DND-41 (cell line): ENCODE results near the gene TRAF1.

Source experiments
- ATAC-seq: fragments of 200-7000 bp; cut with Tn5 transposase; 3 replicates; pipeline ENCODE4 v1.9.1; 2021; ENCODE audit warnings: low read depth; ENCODE audit not compliant: insufficient read depth
- DNase-seq: peaks from one replicate; pipeline ENCODE4 v3.0.0-alpha.2; 2020
- H2AFZ ChIP-seq: 2 replicates; pipeline ENCODE4 v1.6.0; 2012; ENCODE audit warnings: low read depth, low read length
- H3K27ac ChIP-seq: 2 replicates; pipeline ENCODE4 v1.5.1; 2012; ENCODE audit warnings: low read length, inconsistent platforms
- H3K27me3 ChIP-seq: fragments of 200-600 bp; sonication (generic); 2 replicates; pipeline ENCODE4 v1.6.0; 2012; ENCODE audit warnings: low read length, mild to moderate bottlenecking, inconsistent platforms; ENCODE audit not compliant: insufficient read depth, poor library complexity
- H3K36me3 ChIP-seq: 2 replicates; pipeline ENCODE4 v1.5.1; 2012; ENCODE audit warnings: low read length, inconsistent platforms; ENCODE audit not compliant: insufficient read depth
- H3K4me1 ChIP-seq: 2 replicates; pipeline ENCODE4 v1.5.1; 2012; ENCODE audit warnings: mild to moderate bottlenecking, low read length; ENCODE audit not compliant: insufficient read depth
- H3K4me2 ChIP-seq: 2 replicates; pipeline ENCODE4 v1.6.0; 2012; ENCODE audit warnings: mild to moderate bottlenecking, moderate library complexity, low read length, inconsistent platforms; ENCODE audit not compliant: insufficient read depth
- H3K4me3 ChIP-seq, 2 experiments: fragments of 200-600 bp in 1 of 2; shearing (Covaris generic) in 1 of 2; 2 replicates each; pipeline ENCODE4 v1.5.1; 2012 to 2016; ENCODE audit warnings: inconsistent platforms in 2 of 2, low read length in 2 of 2, mild to moderate bottlenecking in 2 of 2, low read depth in 1 of 2, moderate library complexity in 1 of 2
- H3K79me2 ChIP-seq: 2 replicates; pipeline ENCODE4 v1.6.0; 2012; ENCODE audit warnings: low read length, inconsistent platforms; ENCODE audit not compliant: insufficient read depth
- H3K9ac ChIP-seq: 2 replicates; pipeline ENCODE4 v1.6.0; 2012; ENCODE audit warnings: low read depth, mild to moderate bottlenecking, inconsistent platforms, low read length, moderate library complexity
- H3K9me3 ChIP-seq: 2 replicates; pipeline ENCODE4 v1.5.1; 2012; ENCODE audit warnings: low read length, moderate library complexity, mild to moderate bottlenecking, inconsistent platforms; ENCODE audit not compliant: insufficient read depth, severe bottlenecking
- H4K20me1 ChIP-seq: 2 replicates; pipeline ENCODE4 v1.6.0; 2012; ENCODE audit warnings: low read length; ENCODE audit not compliant: insufficient read depth
- EZH2 ChIP-seq: IDR thresholded peaks from 3 replicates; pipeline ENCODE4 v1.6.1; 2012; ENCODE audit warnings: borderline replicate concordance, low read depth, mild to moderate bottlenecking, moderate library complexity, low read length, inconsistent platforms; ENCODE audit not compliant: severe bottlenecking
- TF ChIP-seq, protein P1 (sequence below): IDR thresholded peaks from 2 replicates; pipeline ENCODE4 v1.5.1; 2012; ENCODE audit warnings: borderline replicate concordance, low read length, moderate library complexity, mild to moderate bottlenecking; ENCODE audit not compliant: poor library complexity, severe bottlenecking; ENCODE audit errors: extremely low read depth

Gene TRAF1

DNA sequence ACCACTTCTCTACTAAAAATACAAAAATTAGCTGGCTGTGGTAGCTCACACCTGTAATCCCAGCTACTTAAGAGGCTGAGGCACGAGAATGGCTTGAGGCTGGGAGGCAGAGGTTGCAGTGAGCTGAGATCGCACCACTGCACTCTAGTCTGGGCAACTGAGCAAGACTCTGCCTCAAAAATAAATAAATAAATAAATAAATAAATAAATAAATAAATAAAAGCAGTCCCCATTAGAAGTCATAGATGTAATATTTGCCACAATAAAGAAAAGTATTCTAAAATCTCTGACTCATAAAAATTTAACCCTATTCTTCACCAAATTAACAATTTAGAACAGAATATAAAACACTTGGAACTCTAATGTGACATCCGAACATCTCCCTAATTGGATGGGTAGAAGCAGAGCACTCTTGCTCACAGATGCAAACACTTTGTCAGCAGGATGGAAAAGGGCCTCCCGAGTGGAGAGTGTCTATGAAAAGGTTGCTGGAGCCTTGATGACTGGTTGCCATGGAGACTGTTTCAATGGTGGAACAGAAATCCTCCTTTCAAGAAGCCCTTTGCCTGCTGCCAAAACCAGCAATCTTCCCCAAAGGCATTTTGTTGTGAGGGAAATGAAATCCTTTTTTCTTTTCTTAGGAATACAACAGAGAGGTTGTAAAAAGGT lies 38.9 kb upstream of the TRAF1 start:
- Histone ChIP-seq H3K9ac (no peak overlapping the region), H3K4me3 (no peak overlapping the region), H3K4me2 (no peak overlapping the region), H3K27ac (no peak overlapping the region), H3K9me3 (no peaks in the 10 kb centered on the region), H2AFZ (no peak overlapping the region), H3K79me2 (no peaks in the 10 kb centered on the region), H3K36me3 (no peaks in the 10 kb centered on the region), H3K4me1 (no peaks in the 10 kb centered on the region), H3K27me3 (no peaks in the 10 kb centered on the region), H4K20me1 (no peaks in the 10 kb centered on the region)
- TF ChIP-seq, protein P1, sequence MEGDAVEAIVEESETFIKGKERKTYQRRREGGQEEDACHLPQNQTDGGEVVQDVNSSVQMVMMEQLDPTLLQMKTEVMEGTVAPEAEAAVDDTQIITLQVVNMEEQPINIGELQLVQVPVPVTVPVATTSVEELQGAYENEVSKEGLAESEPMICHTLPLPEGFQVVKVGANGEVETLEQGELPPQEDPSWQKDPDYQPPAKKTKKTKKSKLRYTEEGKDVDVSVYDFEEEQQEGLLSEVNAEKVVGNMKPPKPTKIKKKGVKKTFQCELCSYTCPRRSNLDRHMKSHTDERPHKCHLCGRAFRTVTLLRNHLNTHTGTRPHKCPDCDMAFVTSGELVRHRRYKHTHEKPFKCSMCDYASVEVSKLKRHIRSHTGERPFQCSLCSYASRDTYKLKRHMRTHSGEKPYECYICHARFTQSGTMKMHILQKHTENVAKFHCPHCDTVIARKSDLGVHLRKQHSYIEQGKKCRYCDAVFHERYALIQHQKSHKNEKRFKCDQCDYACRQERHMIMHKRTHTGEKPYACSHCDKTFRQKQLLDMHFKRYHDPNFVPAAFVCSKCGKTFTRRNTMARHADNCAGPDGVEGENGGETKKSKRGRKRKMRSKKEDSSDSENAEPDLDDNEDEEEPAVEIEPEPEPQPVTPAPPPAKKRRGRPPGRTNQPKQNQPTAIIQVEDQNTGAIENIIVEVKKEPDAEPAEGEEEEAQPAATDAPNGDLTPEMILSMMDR, result no peak
- no peak for TF ChIP-seq EZH2
- ATAC-seq (no peak), DNase-seq (no peak)

DNA sequence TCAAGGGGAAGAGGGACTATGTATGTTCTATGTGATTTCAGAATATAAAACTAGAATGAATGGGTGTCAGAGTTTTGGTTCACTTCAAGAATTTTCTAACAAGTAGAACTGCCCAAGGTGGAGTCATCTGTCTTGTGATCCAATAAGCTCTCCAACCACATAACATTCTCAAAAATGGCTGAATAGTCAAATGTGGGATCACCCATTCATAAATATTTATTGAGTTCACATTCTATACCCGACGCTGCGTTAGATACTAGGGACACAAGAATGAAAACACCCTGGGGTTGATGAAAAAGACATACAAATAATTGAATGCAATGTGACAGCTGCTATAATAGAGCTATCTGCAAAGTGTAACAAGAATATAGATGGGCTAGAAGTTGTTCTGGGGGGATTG lies 35.3 kb upstream of the TRAF1 start:
- no peak overlapping the region for H3K9ac ChIP-seq
- H3K27me3 ChIP-seq, result no peaks in the 10 kb centered on the region
- H3K9me3 ChIP-seq, result no peaks in the 10 kb centered on the region
- no peak overlapping the region for H3K27ac ChIP-seq
- no peak overlapping the region for H3K4me2 ChIP-seq
- H2AFZ ChIP-seq, result no peak overlapping the region
- ATAC-seq (no peak), DNase-seq (no peak)
- no peak for TF ChIP-seq EZH2
- TF ChIP-seq, protein P1, result no peak
- H4K20me1 ChIP-seq, result no peaks in the 10 kb centered on the region
- no peak overlapping the region for H3K4me3 ChIP-seq
- H3K79me2 ChIP-seq, result no peaks in the 10 kb centered on the region
- H3K4me1 ChIP-seq, result no peaks in the 10 kb centered on the region
- no peaks in the 10 kb centered on the region for H3K36me3 ChIP-seq

DNA sequence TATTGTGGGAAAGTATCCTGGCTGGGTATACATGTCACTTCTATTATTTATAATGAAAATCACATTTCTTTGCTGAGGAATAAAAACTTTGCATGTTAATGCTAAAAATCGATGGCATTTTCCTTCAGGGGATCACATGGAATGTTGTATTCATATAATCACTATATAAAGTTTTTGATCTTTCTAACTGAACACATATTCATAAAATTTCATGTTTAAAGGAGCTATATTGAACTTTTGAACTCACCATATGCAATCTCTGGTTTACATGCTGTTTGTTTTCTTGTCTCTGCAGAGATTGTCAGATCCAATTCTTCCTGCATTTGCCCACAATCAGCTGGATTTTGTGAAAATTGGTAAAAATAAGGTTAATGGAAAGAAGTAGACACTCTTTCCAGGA lies 33.4 kb upstream of the TRAF1 start:
- ATAC-seq (no peak), DNase-seq (no peak)
- H3K4me2 ChIP-seq, result no peak overlapping the region
- no peaks in the 10 kb centered on the region for H3K27me3 ChIP-seq
- no peak overlapping the region for H3K4me3 ChIP-seq
- no peaks in the 10 kb centered on the region for H3K79me2 ChIP-seq
- H4K20me1 ChIP-seq, result no peaks in the 10 kb centered on the region
- H3K36me3 ChIP-seq, result no peaks in the 10 kb centered on the region
- H3K9me3 ChIP-seq, result no peaks in the 10 kb centered on the region
- H3K4me1 ChIP-seq, result no peaks in the 10 kb centered on the region
- no peak overlapping the region for H3K9ac ChIP-seq
- no peak overlapping the region for H3K27ac ChIP-seq
- TF ChIP-seq, protein P1, result no peak
- no peak for TF ChIP-seq EZH2
- no peak overlapping the region for H2AFZ ChIP-seq
